Stimulated activated CD4-positive, alpha-beta T cell treated with anti-CD3 and anti-CD28 coated beads, Interleukin-12 subunit alpha, Interleukin-12 subunit beta, amount 100 ng/mL, for 4 hours (primary cell): ENCODE measurements around the gene RELL2.
"Not testable (repeated sequence)": the region's sequence is repeated elsewhere in the genome, so short reads cannot be mapped to it uniquely, and the experiment has no call there.

ENCODE experiments used
- DNase-seq: peaks from one replicate; pipeline ENCODE4 v3.0.0-alpha.2; 2020

The RELL2 gene

GRCh38 chr5:141636413-141637122, at the start of gene RELL2, which contains the start of gene HDAC3:
RELL2 (plus strand) TSS chr5:141636997; CDS start chr5:141638226, 1,229 bp downstream.
HDAC3 (minus strand) TSS chr5:141636849; CDS start chr5:141636790, 59 bp downstream.
- DNase-seq = peak; percentile 96

- DNase-seq = no peak
Measured at GRCh38 chr5:141590127-141590526, 46.7 kb upstream of the RELL2 start.

GRCh38 chr5:141596867-141597266, 39.9 kb upstream of the RELL2 start:
- no peak for DNase-seq

- DNase-seq = no peak
Measured at GRCh38 chr5:141597394-141597793, 39.4 kb upstream of the RELL2 start.

- DNase-seq = no peak
Measured at GRCh38 chr5:141597814-141598213, 39.0 kb upstream of the RELL2 start.

GRCh38 chr5:141598391-141599345, 38.1 kb upstream of the RELL2 start:
- no peak for DNase-seq

GRCh38 chr5:141602606-141603005, 34.2 kb upstream of the RELL2 start:
- no peak for DNase-seq

GRCh38 chr5:141603923-141604717, 32.7 kb upstream of the RELL2 start:
- no peak for DNase-seq

- DNase-seq = peak; percentile 30
Measured at GRCh38 chr5:141605523-141606277, 31.1 kb upstream of the RELL2 start.

GRCh38 chr5:141608046-141608445, 28.8 kb upstream of the RELL2 start:
- no peak for DNase-seq

GRCh38 chr5:141608557-141608956, 28.2 kb upstream of the RELL2 start:
- DNase-seq = no peak

GRCh38 chr5:141609044-141609443, 27.8 kb upstream of the RELL2 start:
- DNase-seq = no peak

- not testable (repeated sequence) for DNase-seq
Measured at GRCh38 chr5:141609921-141610320, 26.9 kb upstream of the RELL2 start.

- DNase-seq = no peak
Measured at GRCh38 chr5:141611289-141611688, 25.5 kb upstream of the RELL2 start.

GRCh38 chr5:141613344-141613743, 23.5 kb upstream of the RELL2 start:
- no peak for DNase-seq

- DNase-seq = no peak
Measured at GRCh38 chr5:141615991-141616720, 20.6 kb upstream of the RELL2 start.

- no peak for DNase-seq
Measured at GRCh38 chr5:141617128-141617527, 19.7 kb upstream of the RELL2 start.

- DNase-seq = no peak
Measured at GRCh38 chr5:141617682-141618029, 19.1 kb upstream of the RELL2 start.

- DNase-seq = peak; percentile 51
Measured at GRCh38 chr5:141618030-141618803, 18.6 kb upstream of the RELL2 start.

- peak; percentile 99 for DNase-seq
Measured at GRCh38 chr5:141618804-141619554, 17.8 kb upstream of the RELL2 start, which contains the start of gene DIAPH1. DIAPH1 (minus strand) TSS chr5:141619000; CDS start chr5:141618914, 86 bp downstream.
